ENCODE measurements around the gene SYPL1. TPM values are rescaled to one million over a fixed set of nuclear protein-coding genes. Genes with fewer than 3 reads are reported as not detected.

Gene SYPL1
- 57.5 TPM in 2 replicates for total RNA-seq

GRCh38 chr7:106112118-106112971 lies at the start of gene SYPL1:
Gene SYPL1 (minus strand): TSS chr7:106112312. CDS start chr7:106112208, 104 bp downstream.

Other genes starting within 250 kb of the SYPL1 start
- 7.5 and 8.5 TPM in 2 replicates for gene ATXN7L1, start 235.7 kb downstream of the SYPL1 start, total RNA-seq
- 2.1 and 2.6 TPM in 2 replicates for gene CDHR3, start 149.0 kb downstream of the SYPL1 start, total RNA-seq
- 202 and 253 TPM in 2 replicates for gene NAMPT, start 172.7 kb upstream of the SYPL1 start, total RNA-seq

Measured in vein endothelial cell (primary cell).